GM13976 (cell line): Measurements from ENCODE around the gene ADCY3.

Experiments
- DNase-seq: peaks from one replicate; pipeline ENCODE4 v3.0.0; 2012; ENCODE audit warnings: low spot score
- in situ Hi-C: fragments of 300-500 bp; cut with MboI; formaldehyde crosslinking; loops from one replicate; pipeline ENCODE4 v1.12.0; 2022; ENCODE audit warnings: low sequenced_read_pairs, mixed read lengths, inconsistent platforms; ENCODE audit not compliant: unreplicated experiment
- TF ChIP-seq, protein P1 (sequence below): IDR thresholded peaks from 2 replicates; pipeline ENCODE4 v1.5.1; 2012; ENCODE audit warnings: borderline replicate concordance, mild to moderate bottlenecking; ENCODE audit not compliant: insufficient read depth; ENCODE audit errors: extremely low read depth, missing control alignments, control extremely low read depth

ADCY3 gene

DNA sequence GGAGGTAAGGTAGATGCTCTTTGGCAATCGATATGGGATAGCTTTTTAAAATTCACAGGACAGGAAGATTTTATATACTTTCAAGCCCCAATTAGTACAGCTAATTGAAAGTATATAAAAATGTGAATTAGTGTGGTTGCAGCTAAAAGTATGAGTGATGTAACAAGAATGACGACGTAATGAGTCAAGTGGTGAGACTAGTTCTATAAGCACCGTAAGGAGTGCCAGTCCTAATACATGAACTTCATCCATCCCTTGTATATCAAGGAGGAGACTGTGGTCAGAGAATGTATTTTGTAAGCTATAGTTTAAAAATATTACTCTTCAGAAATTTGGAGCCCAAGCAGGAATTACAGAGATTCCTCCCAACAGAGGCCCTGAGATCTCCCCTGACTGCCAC lies 25.9 kb upstream of the ADCY3 start:
- in situ Hi-C loops = no loop called here
- DNase-seq = no peak
- TF ChIP-seq, protein P1, sequence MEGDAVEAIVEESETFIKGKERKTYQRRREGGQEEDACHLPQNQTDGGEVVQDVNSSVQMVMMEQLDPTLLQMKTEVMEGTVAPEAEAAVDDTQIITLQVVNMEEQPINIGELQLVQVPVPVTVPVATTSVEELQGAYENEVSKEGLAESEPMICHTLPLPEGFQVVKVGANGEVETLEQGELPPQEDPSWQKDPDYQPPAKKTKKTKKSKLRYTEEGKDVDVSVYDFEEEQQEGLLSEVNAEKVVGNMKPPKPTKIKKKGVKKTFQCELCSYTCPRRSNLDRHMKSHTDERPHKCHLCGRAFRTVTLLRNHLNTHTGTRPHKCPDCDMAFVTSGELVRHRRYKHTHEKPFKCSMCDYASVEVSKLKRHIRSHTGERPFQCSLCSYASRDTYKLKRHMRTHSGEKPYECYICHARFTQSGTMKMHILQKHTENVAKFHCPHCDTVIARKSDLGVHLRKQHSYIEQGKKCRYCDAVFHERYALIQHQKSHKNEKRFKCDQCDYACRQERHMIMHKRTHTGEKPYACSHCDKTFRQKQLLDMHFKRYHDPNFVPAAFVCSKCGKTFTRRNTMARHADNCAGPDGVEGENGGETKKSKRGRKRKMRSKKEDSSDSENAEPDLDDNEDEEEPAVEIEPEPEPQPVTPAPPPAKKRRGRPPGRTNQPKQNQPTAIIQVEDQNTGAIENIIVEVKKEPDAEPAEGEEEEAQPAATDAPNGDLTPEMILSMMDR = no peak

DNA sequence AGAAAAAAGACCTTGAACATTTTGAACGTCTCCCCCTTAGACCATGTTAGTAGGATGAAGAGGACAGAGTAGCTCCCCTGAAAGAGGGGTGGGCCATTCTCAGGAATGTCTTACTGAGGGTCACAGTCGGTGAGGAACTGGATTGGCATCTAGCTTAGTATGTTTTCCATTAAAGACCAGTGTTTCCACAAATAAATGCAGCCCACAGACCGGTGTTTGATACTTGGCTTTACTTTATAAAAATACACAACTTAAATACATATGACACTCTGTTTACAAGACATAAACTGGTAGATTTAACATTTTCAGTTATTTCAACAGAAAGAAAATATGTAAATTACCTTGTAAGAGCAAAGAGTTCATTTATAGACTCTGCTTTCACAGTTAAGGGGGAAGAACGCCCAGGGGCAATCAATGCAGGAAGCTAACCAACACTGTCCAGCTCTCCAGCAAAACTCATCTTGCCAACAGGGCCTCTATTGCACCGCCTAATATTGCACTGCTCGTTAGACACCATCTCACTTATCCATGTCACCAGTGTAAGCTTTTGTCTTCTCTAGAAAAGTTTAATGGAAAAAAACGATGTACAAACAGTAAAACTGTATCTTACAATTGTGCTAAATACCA lies 23.5 kb upstream of the ADCY3 start:
- TF ChIP-seq, protein P1 = no peak
- no peak for DNase-seq
- in situ Hi-C loops = no loop called here

DNA sequence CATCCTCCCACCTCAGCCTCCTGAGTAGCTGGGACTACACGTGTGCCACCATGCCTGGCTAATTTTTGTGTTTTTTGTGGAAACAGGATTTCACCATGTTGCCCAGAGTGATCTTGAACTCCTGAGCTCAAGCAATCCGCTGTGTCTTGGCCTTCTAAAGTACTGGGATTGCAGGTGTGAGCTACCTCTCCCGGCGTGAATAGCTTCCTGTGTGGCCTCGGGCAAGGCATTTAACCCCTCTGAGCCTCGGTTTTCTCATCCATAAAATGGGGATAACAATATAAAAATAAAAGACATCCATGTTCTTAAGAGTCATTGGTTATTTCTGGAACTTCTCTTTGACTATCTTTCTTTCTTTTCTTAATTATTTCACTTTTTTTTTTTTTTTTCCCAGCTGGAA lies 19.3 kb upstream of the ADCY3 start:
- in situ Hi-C loops = no loop called here
- TF ChIP-seq, protein P1 = no peak
- DNase-seq = no peak

DNA sequence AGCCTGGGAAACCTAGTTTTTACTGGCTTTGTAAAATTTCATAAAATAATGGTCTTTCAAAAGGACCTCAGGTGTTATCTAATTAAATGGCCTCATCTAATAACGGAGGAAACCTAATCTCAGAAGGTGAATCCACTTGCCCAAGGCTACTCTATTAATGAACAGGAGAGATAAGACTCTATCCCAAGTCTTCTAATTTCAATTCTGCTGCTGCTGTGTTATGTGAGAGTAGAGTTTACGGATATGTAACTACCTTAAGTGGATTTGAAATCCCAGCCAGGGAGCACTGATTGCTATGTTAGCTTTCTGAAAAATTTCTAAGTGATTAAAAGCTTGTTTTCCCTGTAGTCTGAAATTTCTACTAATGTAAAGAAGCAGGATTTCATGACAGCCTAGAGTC lies 17.2 kb upstream of the ADCY3 start:
- TF ChIP-seq, protein P1 = no peak
- in situ Hi-C loops = no loop called here
- no peak for DNase-seq

DNA sequence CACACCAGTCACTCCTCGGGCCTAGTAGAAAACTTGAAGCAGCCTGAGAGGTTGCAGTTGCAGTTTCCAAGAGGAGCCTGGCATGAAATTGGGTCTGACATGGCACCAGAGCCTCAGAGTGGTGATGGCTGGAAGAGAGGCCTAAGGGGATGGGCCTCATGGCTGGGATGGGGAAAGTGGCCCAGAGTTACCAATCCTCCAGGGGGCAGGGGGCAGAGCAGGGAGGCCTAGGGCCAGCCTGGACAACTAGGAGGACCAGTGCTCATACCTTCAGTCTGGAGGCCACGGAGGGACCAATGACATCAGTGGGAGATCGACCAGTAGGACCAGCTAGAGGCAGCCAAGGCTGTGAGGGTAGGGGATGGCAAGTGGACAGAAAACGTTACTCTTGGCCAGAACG lies 15.1 kb upstream of the ADCY3 start:
- DNase-seq = no peak
- TF ChIP-seq, protein P1 = no peak
- in situ Hi-C loops = no loop called here

DNA sequence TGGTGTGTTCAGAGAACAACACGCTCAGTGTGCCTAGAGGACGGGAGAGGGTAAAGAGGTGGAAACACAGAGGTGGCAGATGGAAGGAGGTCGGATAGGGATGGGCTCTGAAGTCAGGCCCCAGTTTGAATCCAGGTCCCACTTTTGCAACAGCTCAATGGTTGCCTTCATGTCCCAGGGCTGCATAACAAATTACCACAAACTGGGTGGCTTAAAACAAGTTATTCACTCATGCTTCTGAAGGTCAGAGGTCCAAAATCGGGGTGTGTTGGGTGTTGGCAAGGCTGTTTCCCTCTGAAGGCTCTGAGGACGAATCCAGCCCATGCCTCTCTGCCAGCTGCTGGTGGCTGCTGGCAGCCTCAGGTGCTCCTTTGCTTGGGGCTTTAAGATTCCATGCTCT lies 12.7 kb upstream of the ADCY3 start:
- TF ChIP-seq, protein P1 = no peak
- no peak for DNase-seq
- in situ Hi-C loops = no loop called here
